Neural crest cell (in vitro differentiated cells): ENCODE measurements around the gene CDX1. TPM values are rescaled to one million over a fixed set of nuclear protein-coding genes. Genes with fewer than 3 reads are reported as not detected.

Experiments used
- DNase-seq: peaks from one replicate; pipeline ENCODE4 v3.0.0; 2021; ENCODE audit warnings: low read depth, mixed read lengths, low spot score
- H3K27ac Mint-ChIP-seq: one replicate; pipeline ENCODE4 v1.8.0; 2021; ENCODE audit warnings: mild to moderate bottlenecking, mixed read lengths; ENCODE audit not compliant: unreplicated experiment
- H3K27me3 Mint-ChIP-seq: 2 replicates; pipeline ENCODE4 v1.8.0; 2021; ENCODE audit warnings: low read depth, mild to moderate bottlenecking, mixed read lengths
- H3K36me3 Mint-ChIP-seq: 2 replicates; pipeline ENCODE4 v1.8.0; 2021; ENCODE audit warnings: low read depth, mild to moderate bottlenecking, mixed read lengths
- H3K4me1 Mint-ChIP-seq: 2 replicates; pipeline ENCODE4 v1.8.0; 2021; ENCODE audit warnings: mixed read lengths
- H3K4me3 Mint-ChIP-seq: one replicate; pipeline ENCODE4 v1.8.0; 2021; ENCODE audit warnings: mild to moderate bottlenecking, mixed read lengths
- H3K9me3 Mint-ChIP-seq: 2 replicates; pipeline ENCODE4 v1.8.0; 2021; ENCODE audit warnings: mixed read lengths
- total RNA-seq: library from RNA; stranded (reverse); gene quantifications from 2 replicates; pipeline ENCODE4 v1.2.1, GENCODE V29; 2021
- TF ChIP-seq, protein P1 (sequence below): fragments of 200-600 bp; sonication (generic); conservative IDR thresholded peaks from 2 replicates; pipeline ENCODE4 v1.5.0; 2021; ENCODE audit warnings: antibody characterized with exemption, mild to moderate bottlenecking

The CDX1 gene
- total RNA-seq, 1 donor from 2014 or later, result not detected

DNA sequence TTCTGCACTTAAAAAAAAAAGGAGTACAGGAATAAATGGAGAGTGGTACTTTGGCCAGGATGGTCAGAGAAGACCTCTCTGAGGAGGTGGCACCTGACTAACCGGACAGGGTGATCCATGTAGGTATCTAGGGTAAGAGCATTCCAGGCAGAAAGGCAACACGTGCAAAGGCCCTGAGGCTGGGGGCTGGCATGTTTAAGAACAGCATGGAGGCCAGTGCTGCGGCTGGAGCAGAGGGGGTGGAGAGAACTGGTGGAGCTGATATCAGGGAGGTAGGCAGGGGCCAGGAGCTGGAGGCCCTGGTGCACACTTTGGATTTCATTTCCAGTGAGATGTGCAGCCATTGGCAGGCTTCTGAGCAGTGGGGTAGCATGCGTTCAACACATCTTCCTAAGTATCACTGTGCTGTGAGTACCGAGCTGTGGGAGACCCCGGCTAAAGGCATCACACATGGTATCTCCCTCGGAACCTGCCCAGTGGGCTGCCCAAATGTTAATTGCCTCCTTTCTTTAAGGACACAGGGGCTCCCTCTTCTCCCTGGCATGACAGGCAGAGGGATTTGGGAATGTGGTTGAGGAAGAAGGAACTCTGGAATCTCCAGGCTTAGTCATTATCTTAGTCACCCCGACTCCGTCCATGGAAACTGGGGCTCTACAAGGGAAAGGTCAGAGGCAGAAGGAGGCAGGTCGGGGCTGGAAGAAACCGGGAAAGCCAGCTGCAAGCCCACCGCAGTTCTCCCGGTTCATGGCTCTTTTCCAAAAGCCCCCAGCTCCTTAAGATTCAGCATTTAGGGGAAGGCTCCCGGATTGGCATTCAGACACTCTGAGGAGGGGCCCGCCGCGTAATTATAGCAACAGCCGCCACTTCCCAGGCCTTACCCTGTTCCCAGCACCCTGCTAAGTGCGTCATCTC, 41.9 kb downstream of the CDX1 start:
- H3K9me3 Mint-ChIP-seq, result no peaks in the 10 kb centered on the region
- H3K36me3 Mint-ChIP-seq, result no peaks in the 10 kb centered on the region
- DNase-seq, result no peak
- H3K4me1 Mint-ChIP-seq, result peaks cover 6% of the 10 kb centered on the region
- H3K4me3 Mint-ChIP-seq, result no peak overlapping the region
- H3K27me3 Mint-ChIP-seq, result no peaks in the 10 kb centered on the region
- H3K27ac Mint-ChIP-seq, result no peak overlapping the region
- TF ChIP-seq, protein P1, sequence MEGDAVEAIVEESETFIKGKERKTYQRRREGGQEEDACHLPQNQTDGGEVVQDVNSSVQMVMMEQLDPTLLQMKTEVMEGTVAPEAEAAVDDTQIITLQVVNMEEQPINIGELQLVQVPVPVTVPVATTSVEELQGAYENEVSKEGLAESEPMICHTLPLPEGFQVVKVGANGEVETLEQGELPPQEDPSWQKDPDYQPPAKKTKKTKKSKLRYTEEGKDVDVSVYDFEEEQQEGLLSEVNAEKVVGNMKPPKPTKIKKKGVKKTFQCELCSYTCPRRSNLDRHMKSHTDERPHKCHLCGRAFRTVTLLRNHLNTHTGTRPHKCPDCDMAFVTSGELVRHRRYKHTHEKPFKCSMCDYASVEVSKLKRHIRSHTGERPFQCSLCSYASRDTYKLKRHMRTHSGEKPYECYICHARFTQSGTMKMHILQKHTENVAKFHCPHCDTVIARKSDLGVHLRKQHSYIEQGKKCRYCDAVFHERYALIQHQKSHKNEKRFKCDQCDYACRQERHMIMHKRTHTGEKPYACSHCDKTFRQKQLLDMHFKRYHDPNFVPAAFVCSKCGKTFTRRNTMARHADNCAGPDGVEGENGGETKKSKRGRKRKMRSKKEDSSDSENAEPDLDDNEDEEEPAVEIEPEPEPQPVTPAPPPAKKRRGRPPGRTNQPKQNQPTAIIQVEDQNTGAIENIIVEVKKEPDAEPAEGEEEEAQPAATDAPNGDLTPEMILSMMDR, result no peak

- H3K4me1 Mint-ChIP-seq, result peaks cover 6% of the 10 kb centered on the region
- no peak for DNase-seq
- H3K9me3 Mint-ChIP-seq, result no peaks in the 10 kb centered on the region
- no peak overlapping the region for H3K4me3 Mint-ChIP-seq
- TF ChIP-seq, protein P1, result no peak
- no peak overlapping the region for H3K27ac Mint-ChIP-seq
- no peaks in the 10 kb centered on the region for H3K27me3 Mint-ChIP-seq
- H3K36me3 Mint-ChIP-seq, result no peaks in the 10 kb centered on the region
Measured at GRCh38 chr5:150209099-150209635, 42.6 kb downstream of the CDX1 start.

GRCh38 chr5:150210644-150211043, 44.1 kb downstream of the CDX1 start:
- peaks cover 6% of the 10 kb centered on the region for H3K4me1 Mint-ChIP-seq
- peak overlapping the region; percentile 62 for H3K27ac Mint-ChIP-seq
- no peak for DNase-seq
- no peaks in the 10 kb centered on the region for H3K9me3 Mint-ChIP-seq
- TF ChIP-seq, protein P1, result no peak
- no peak overlapping the region for H3K4me3 Mint-ChIP-seq
- no peaks in the 10 kb centered on the region for H3K27me3 Mint-ChIP-seq
- H3K36me3 Mint-ChIP-seq, result no peaks in the 10 kb centered on the region

DNA sequence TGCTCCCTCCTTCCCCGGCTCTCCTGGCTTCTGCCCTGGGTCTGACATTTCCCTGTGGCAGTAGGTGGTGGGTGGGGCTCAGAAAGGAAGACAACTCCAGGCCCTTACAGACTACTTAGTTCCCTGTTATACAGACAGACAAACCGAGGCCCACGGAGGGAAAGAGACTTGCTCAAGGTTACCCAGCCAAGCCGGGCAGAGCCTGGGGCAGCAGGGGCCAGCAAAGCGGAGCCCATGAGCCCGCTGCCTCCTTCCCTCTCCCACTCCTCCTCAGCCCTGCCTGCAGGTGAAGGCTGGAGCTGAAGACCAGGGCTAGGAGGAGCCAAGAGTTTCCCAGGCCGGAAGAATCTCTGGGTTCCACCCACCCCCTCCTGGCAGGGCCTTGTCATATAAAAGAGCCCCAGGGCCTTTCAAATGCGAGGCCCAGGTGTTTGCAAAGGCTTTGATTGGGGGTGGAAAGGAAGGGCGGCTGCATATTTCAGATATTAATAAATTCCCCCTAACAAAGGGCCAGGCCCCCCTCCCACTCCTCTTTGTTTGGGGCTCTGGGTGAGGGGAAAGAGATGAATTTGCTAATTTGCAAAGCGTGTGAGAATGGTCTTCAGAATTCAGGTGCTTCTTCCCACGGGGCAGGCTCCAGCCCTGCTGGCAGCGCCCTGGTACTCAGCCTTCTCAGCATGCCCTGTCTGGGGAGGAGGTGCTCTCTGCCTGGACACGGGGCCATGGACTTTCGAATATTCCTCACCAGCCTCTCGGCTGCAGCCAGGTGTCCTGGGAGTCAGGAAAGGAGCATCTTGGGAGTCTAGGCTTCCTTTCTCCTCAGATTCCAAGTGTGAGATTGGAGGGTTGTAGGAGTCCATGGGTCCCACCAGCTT, 44.8 kb downstream of the CDX1 start:
- TF ChIP-seq, protein P1, result no peak
- no peaks in the 10 kb centered on the region for H3K36me3 Mint-ChIP-seq
- no peaks in the 10 kb centered on the region for H3K9me3 Mint-ChIP-seq
- no peak for DNase-seq
- no peak overlapping the region for H3K4me3 Mint-ChIP-seq
- H3K27me3 Mint-ChIP-seq, result no peaks in the 10 kb centered on the region
- H3K4me1 Mint-ChIP-seq, result peaks cover 6% of the 10 kb centered on the region
- peak overlapping the region; percentile 62 for H3K27ac Mint-ChIP-seq

GRCh38 chr5:150213530-150213929, 47.0 kb downstream of the CDX1 start:
- Mint-ChIP-seq H3K36me3 (no peaks in the 10 kb centered on the region), H3K27me3 (peaks cover 2% of the 10 kb centered on the region), H3K4me1 (peaks cover 6% of the 10 kb centered on the region), H3K4me3 (no peak overlapping the region), H3K27ac (no peak overlapping the region), H3K9me3 (no peaks in the 10 kb centered on the region)
- no peak for DNase-seq
- TF ChIP-seq, protein P1, result no peak
